H9 (cell line): Measurements from ENCODE around the gene ZNF774. TPM values are rescaled to one million over a fixed set of nuclear protein-coding genes. Genes with fewer than 3 reads are reported as not detected.

Experiments used
- DNase-seq: peaks from one replicate; pipeline ENCODE4 v3.0.0-alpha.2; 2017
- H2AFZ ChIP-seq: one replicate; pipeline ENCODE4 v1.6.1; 2013; ENCODE audit warnings: mild to moderate bottlenecking, low read length, control low read depth, moderate library complexity
- H2AK5ac ChIP-seq: 2 replicates; pipeline ENCODE4 v1.6.1; 2013; ENCODE audit warnings: low read length, control low read depth, mixed read lengths; ENCODE audit not compliant: insufficient read length
- H2BK120ac ChIP-seq: one replicate; pipeline ENCODE4 v1.6.1; 2013; ENCODE audit warnings: low read depth, mild to moderate bottlenecking, low read length, control low read depth, inconsistent platforms; ENCODE audit not compliant: poor library complexity, severe bottlenecking
- H2BK12ac ChIP-seq: 2 replicates; pipeline ENCODE4 v1.6.1; 2013; ENCODE audit warnings: low read length, control low read depth, mixed read lengths, low read depth; ENCODE audit not compliant: insufficient read length
- H2BK15ac ChIP-seq: 2 replicates; pipeline ENCODE4 v1.6.1; 2013; ENCODE audit warnings: low read depth, low read length, control low read depth
- H2BK20ac ChIP-seq: one replicate; pipeline ENCODE4 v1.6.1; 2013; ENCODE audit warnings: low read depth, mild to moderate bottlenecking, low read length, control low read depth, inconsistent platforms; ENCODE audit not compliant: poor library complexity, severe bottlenecking
- H2BK5ac ChIP-seq: 2 replicates; pipeline ENCODE4 v1.6.1; 2013; ENCODE audit warnings: low read length, control low read depth, mixed read lengths; ENCODE audit not compliant: insufficient read length
- H3K14ac ChIP-seq: 2 replicates; pipeline ENCODE4 v1.6.1; 2013; ENCODE audit warnings: low read length, control low read depth; ENCODE audit not compliant: insufficient read depth
- H3K18ac ChIP-seq: 2 replicates; pipeline ENCODE4 v1.6.1; 2013; ENCODE audit warnings: low read depth, mild to moderate bottlenecking, mixed read lengths, low read length, control low read depth; ENCODE audit not compliant: insufficient read length
- H3K23ac ChIP-seq: 2 replicates; pipeline ENCODE4 v1.6.1; 2013; ENCODE audit warnings: low read length, control low read depth, mixed read lengths, low read depth; ENCODE audit not compliant: insufficient read length
- H3K23me2 ChIP-seq: 2 replicates; pipeline ENCODE4 v1.6.1; 2013; ENCODE audit warnings: low read depth, mild to moderate bottlenecking, mixed read lengths, low read length, control low read depth; ENCODE audit not compliant: insufficient read length, poor library complexity, severe bottlenecking
- H3K27ac ChIP-seq: 2 replicates; pipeline ENCODE4 v1.5.1; 2013; ENCODE audit warnings: low read length, control low read depth, mixed read lengths, low read depth; ENCODE audit not compliant: insufficient read length
- H3K27me3 ChIP-seq: 2 replicates; pipeline ENCODE4 v1.6.1; 2013; ENCODE audit warnings: low read length, control low read depth, inconsistent platforms; ENCODE audit not compliant: insufficient read depth
- H3K4ac ChIP-seq: 2 replicates; pipeline ENCODE4 v1.6.1; 2013; ENCODE audit warnings: low read depth, mild to moderate bottlenecking, control low read depth, inconsistent platforms, low read length, moderate library complexity
- H3K4me1 ChIP-seq: 2 replicates; pipeline ENCODE4 v1.6.1; 2013; ENCODE audit warnings: low read length, control low read depth, inconsistent platforms; ENCODE audit not compliant: insufficient read depth
- H3K4me2 ChIP-seq: 2 replicates; pipeline ENCODE4 v1.6.1; 2013; ENCODE audit warnings: low read length, control low read depth, mixed read lengths; ENCODE audit not compliant: insufficient read length, insufficient read depth
- H3K56ac ChIP-seq: 2 replicates; pipeline ENCODE4 v1.6.1; 2013; ENCODE audit warnings: low read depth, mild to moderate bottlenecking, mixed read lengths, low read length, control low read depth; ENCODE audit not compliant: insufficient read length
- H3K79me1 ChIP-seq: 2 replicates; pipeline ENCODE4 v1.6.1; 2013; ENCODE audit warnings: low read depth, mild to moderate bottlenecking, moderate library complexity, low read length, control low read depth, inconsistent platforms; ENCODE audit not compliant: insufficient read depth, poor library complexity, severe bottlenecking
- H3K79me2 ChIP-seq: 2 replicates; pipeline ENCODE4 v1.6.1; 2013; ENCODE audit warnings: low read length, control low read depth, inconsistent platforms; ENCODE audit not compliant: insufficient read depth
- H3K9ac ChIP-seq: 2 replicates; pipeline ENCODE4 v1.6.1; 2013; ENCODE audit warnings: low read length, control low read depth, mixed read lengths; ENCODE audit not compliant: insufficient read length; ENCODE audit errors: extremely low read depth
- H3K9me3 ChIP-seq: one replicate; pipeline ENCODE4 v1.6.1; 2013; ENCODE audit warnings: low read depth, low read length, inconsistent platforms; ENCODE audit not compliant: control insufficient read depth
- H3T11ph ChIP-seq: one replicate; pipeline ENCODE4 v1.6.1; 2013; ENCODE audit warnings: mild to moderate bottlenecking, low read length, control low read depth, inconsistent platforms
- H4K20me1 ChIP-seq: one replicate; pipeline ENCODE4 v1.6.1; 2013; ENCODE audit not compliant: control insufficient read depth, insufficient read length, insufficient read depth
- H4K5ac ChIP-seq: 2 replicates; pipeline ENCODE4 v1.6.1; 2013; ENCODE audit warnings: low read depth, mild to moderate bottlenecking, mixed read lengths, low read length, control low read depth; ENCODE audit not compliant: insufficient read length
- H4K8ac ChIP-seq: replicated peaks from 2 replicates; pipeline ENCODE4 v1.6.1; 2013; ENCODE audit warnings: low read length, control low read depth, mixed read lengths, low read depth; ENCODE audit not compliant: insufficient read length
- H4K91ac ChIP-seq: 2 replicates; pipeline ENCODE4 v1.6.1; 2013; ENCODE audit warnings: low read depth, mild to moderate bottlenecking, moderate library complexity, mixed read lengths, low read length, control low read depth; ENCODE audit not compliant: insufficient read length
- H3K27ac Mint-ChIP-seq, 3 experiments: 2 replicates in 2 of 3; 3 replicates in 1 of 3; pipeline ENCODE4 v1.8.0; 2020 to 2021; ENCODE audit warnings: mixed read lengths in 3 of 3, mild to moderate bottlenecking in 1 of 3, moderate library complexity in 1 of 3
- H3K27me3 Mint-ChIP-seq: 2 replicates; pipeline ENCODE4 v1.8.0; 2021; ENCODE audit warnings: low read depth, mild to moderate bottlenecking, moderate library complexity, mixed read lengths
- H3K36me3 Mint-ChIP-seq, 3 experiments: 2 replicates in 2 of 3; 3 replicates in 1 of 3; pipeline ENCODE4 v1.8.0; 2020 to 2021; ENCODE audit warnings: low read depth in 3 of 3, mixed read lengths in 3 of 3; ENCODE audit not compliant: insufficient read depth in 1 of 3
- H3K4me1 Mint-ChIP-seq, 2 experiments: 2 replicates each; pipeline ENCODE4 v1.8.0; 2020; ENCODE audit warnings: mixed read lengths in 2 of 2
- H3K4me3 Mint-ChIP-seq, 2 experiments: 2 replicates in 1 of 2; 3 replicates in 1 of 2; pipeline ENCODE4 v1.8.0; 2020 to 2021; ENCODE audit warnings: mild to moderate bottlenecking in 2 of 2, mixed read lengths in 2 of 2, moderate library complexity in 1 of 2
- H3K9me3 Mint-ChIP-seq, 2 experiments: 2 replicates in 1 of 2; 3 replicates in 1 of 2; pipeline ENCODE4 v1.8.0; 2020; ENCODE audit warnings: mild to moderate bottlenecking in 2 of 2, mixed read lengths in 2 of 2, moderate library complexity in 1 of 2
- WGBS: extraction: QIAGEN DNeasy Blood & Tissue Kit; methylation state at CpG from one replicate; pipeline ENCODE4 v1.1.7; 2013; ENCODE audit warnings: missing lambda C conversion rate, low lambda C conversion rate, mixed read lengths; ENCODE audit not compliant: insufficient read length; ENCODE audit errors: extremely low coverage; 5-methylcytosine and 5-hydroxymethylcytosine counted together
- total RNA-seq: library from RNA; stranded (reverse); gene quantifications from 2 replicates; pipeline ENCODE4 v1.2.1, GENCODE V29; 2021
- TF ChIP-seq, protein P1 (sequence below): fragments of 200-600 bp; sonication (generic); conservative IDR thresholded peaks from 3 replicates; pipeline ENCODE4 v1.8.0; 2021; ENCODE audit warnings: antibody characterized with exemption, mild to moderate bottlenecking

Gene ZNF774
- total RNA-seq, 1 experiment from 2014 or later = 2.5 TPM

DNA sequence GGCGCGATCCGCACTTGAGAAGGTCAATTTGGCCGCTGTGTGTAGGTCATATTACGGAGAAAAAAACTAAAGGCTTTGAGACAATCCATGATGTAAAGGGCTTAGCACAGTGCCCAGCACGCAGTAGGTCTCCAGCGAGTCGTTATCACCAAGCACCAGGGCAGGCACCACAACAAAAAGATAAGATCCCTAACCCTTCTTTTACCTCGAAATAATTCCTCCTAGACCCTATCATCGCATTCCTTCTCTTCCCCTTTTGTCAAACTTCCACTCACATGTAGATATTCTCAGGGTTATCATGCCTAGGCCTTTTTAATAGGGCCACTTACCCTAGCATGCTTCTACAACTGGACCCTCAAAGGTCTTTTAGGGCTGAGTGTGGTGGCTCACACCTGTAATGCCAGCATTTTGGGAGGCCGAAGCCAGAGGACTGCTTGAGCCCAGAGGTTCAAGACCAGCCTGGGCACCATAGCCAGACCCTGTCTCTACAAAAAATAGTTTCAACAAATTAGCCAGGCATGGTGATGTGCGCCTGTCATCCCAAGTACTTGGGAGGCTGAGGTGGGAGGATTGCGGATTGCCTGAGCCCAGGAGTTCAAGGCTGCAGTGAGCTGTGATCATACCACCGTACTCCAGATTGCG is 13.5 kb downstream of the ZNF774 start:
- H3K27me3 ChIP-seq = no peaks in the 10 kb centered on the region

More for the DNA sequence above, 13.5 kb downstream of the ZNF774 start:
- H3K4ac ChIP-seq = no peak overlapping the region
- H3K79me1 ChIP-seq = no peaks in the 10 kb centered on the region
- no peak overlapping the region for H2BK15ac ChIP-seq
- no peak overlapping the region for H3K9ac ChIP-seq
- H3K79me2 ChIP-seq = no peaks in the 10 kb centered on the region
- no peak overlapping the region for H2BK12ac ChIP-seq
- Mint-ChIP-seq H3K4me3 (no peak overlapping the region), H3K36me3 (no peaks in the 10 kb centered on the region; a peak in 2 of 7 replicates), H3K9me3 (no peaks in the 10 kb centered on the region), H3K27me3 (no peaks in the 10 kb centered on the region), H3K4me1 (peaks cover 13 to 14% of the 10 kb centered on the region in 2 experiments), H3K27ac (peak overlapping the region in 1 of 3 experiments; percentile 49; a peak in 1 of 7 replicates)
- WGBS = 100% methylated on average over 2 of the region's 15 CpGs
- H2BK5ac ChIP-seq = no peak overlapping the region
- DNase-seq = no peak
- H4K20me1 ChIP-seq = no peaks in the 10 kb centered on the region
- no peak overlapping the region for H4K8ac ChIP-seq
- peaks cover 3% of the 10 kb centered on the region for H3K23me2 ChIP-seq
- H2BK20ac ChIP-seq = no peak overlapping the region
- no peak overlapping the region for H2AK5ac ChIP-seq
- H2BK120ac ChIP-seq = no peak overlapping the region
- H3K18ac ChIP-seq = no peak overlapping the region
- H3K4me2 ChIP-seq = no peak overlapping the region
- no peaks in the 10 kb centered on the region; the same call in 1 of the 2 replicates for H3K4me1 ChIP-seq
- no peak overlapping the region for H3K27ac ChIP-seq
- H3K56ac ChIP-seq = no peak overlapping the region
- no peak overlapping the region for H3K14ac ChIP-seq
- no peak overlapping the region for H3K23ac ChIP-seq
- TF ChIP-seq, protein P1, sequence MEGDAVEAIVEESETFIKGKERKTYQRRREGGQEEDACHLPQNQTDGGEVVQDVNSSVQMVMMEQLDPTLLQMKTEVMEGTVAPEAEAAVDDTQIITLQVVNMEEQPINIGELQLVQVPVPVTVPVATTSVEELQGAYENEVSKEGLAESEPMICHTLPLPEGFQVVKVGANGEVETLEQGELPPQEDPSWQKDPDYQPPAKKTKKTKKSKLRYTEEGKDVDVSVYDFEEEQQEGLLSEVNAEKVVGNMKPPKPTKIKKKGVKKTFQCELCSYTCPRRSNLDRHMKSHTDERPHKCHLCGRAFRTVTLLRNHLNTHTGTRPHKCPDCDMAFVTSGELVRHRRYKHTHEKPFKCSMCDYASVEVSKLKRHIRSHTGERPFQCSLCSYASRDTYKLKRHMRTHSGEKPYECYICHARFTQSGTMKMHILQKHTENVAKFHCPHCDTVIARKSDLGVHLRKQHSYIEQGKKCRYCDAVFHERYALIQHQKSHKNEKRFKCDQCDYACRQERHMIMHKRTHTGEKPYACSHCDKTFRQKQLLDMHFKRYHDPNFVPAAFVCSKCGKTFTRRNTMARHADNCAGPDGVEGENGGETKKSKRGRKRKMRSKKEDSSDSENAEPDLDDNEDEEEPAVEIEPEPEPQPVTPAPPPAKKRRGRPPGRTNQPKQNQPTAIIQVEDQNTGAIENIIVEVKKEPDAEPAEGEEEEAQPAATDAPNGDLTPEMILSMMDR = no peak
- H3K9me3 ChIP-seq = no peaks in the 10 kb centered on the region
- H3T11ph ChIP-seq = no peak overlapping the region
- no peak overlapping the region for H4K91ac ChIP-seq
- H4K5ac ChIP-seq = no peak overlapping the region
- no peak overlapping the region for H2AFZ ChIP-seq
